ENCODE data around the gene PARD3B.
"Not testable (repeated sequence)": the region's sequence is repeated elsewhere in the genome, so short reads cannot be mapped to it uniquely, and the experiment has no call there.

PARD3B gene

GRCh38 chr2:204557604-204558003 lies 12.3 kb downstream of the PARD3B start:
- TF ChIP-seq CTCF (IDR thresholded peaks at IDR 0.05; ENCODE audit: low read length, missing control alignments): no peak
- no peak for DNase-seq (ENCODE audit: low read depth)
- H3K4me3 ChIP-seq (replicated peaks; ENCODE audit: low read depth, low read length): no peak overlapping the region

GRCh38 chr2:204559358-204559757 lies 14.1 kb downstream of the PARD3B start:
- DNase-seq (ENCODE audit: low read depth); H3K4me3 ChIP-seq (replicated peaks; ENCODE audit: low read depth, low read length): not testable (repeated sequence)

- H3K4me3 ChIP-seq (replicated peaks; ENCODE audit: low read depth, low read length): no peak overlapping the region
- no peak for DNase-seq (ENCODE audit: low read depth)
- no peak for TF ChIP-seq CTCF (IDR thresholded peaks at IDR 0.05; ENCODE audit: low read length, missing control alignments)
These were observed 15.6 kb downstream of the PARD3B start for GRCh38 chr2:204560902-204561301.

- no peak for DNase-seq (ENCODE audit: low read depth)
- H3K4me3 ChIP-seq (replicated peaks; ENCODE audit: low read depth, low read length): no peak overlapping the region
- no peak for TF ChIP-seq CTCF (IDR thresholded peaks at IDR 0.05; ENCODE audit: low read length, missing control alignments)
These were observed 16.5 kb downstream of the PARD3B start for GRCh38 chr2:204561771-204562170.

DNA sequence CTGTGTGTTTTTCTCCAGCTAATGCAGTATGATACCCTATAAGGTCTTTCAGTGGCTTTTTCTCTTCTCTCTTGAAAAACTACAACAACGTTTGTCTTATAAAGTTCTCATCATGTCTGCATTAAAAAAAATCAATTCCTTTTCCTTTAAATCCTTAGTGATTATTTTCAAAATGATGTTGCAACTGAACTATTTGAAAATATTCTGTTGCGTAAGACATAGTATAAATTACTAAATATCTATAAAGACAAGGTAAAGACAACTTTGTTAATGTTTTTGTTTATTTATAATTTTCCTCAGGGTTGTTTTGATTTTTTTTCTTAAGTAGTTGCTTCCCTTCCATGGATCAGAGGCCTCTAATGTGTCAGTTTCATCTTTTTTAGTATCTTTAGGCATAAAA lies 21.2 kb downstream of the PARD3B start:
- no peak overlapping the region for H3K4me3 ChIP-seq (replicated peaks; ENCODE audit: low read depth, low read length)
- no peak for TF ChIP-seq CTCF (IDR thresholded peaks at IDR 0.05; ENCODE audit: low read length, missing control alignments)
- no peak for DNase-seq (ENCODE audit: low read depth)

DNA sequence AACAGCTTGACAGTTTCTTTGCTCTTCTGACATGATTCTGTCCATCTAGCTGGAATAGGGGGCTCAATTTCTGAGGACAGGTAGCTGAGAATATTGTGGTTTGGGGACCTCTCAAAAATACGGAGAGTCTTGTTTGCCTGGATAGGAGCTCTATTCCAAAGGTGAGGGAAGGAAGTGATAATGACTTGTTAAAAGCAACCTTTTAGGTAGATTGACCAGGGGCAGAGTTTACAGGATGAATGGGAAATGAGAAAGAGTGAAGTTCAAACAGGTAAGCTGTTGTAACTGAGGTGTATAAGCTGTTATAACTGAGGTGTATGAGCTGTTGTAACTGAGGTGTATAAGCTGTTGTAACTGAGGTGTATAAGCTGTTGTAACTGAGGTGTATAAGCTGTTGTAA lies 25.1 kb downstream of the PARD3B start:
- H3K4me3 ChIP-seq (replicated peaks; ENCODE audit: low read depth, low read length): no peak overlapping the region
- TF ChIP-seq CTCF (IDR thresholded peaks at IDR 0.05; ENCODE audit: low read length, missing control alignments): no peak
- no peak for DNase-seq (ENCODE audit: low read depth)

DNA sequence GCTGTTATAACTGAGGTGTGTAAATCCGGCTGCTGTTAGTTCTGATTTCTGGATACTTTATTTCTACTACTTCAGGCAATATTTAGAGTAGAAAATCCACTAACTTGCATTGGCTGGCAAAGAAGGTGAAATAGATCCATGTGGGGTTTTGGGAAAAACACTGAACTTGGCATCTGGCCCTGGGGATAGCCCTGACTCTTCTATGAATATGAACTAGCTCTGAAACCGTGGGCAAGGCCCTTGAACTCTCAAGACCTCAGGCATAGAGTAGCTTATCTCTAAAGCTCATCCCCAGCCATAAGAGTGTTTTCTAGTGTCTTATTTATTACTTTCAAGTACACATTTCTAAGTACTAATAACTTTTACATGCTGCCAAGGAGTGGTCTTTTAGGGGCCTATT lies 25.8 kb downstream of the PARD3B start:
- DNase-seq (ENCODE audit: low read depth): no peak
- no peak overlapping the region for H3K4me3 ChIP-seq (replicated peaks; ENCODE audit: low read depth, low read length)
- no peak for TF ChIP-seq CTCF (IDR thresholded peaks at IDR 0.05; ENCODE audit: low read length, missing control alignments)

GRCh38 chr2:204571911-204572310 lies 26.6 kb downstream of the PARD3B start:
- no peak for DNase-seq (ENCODE audit: low read depth)
- H3K4me3 ChIP-seq (replicated peaks; ENCODE audit: low read depth, low read length): no peak overlapping the region
- no peak for TF ChIP-seq CTCF (IDR thresholded peaks at IDR 0.05; ENCODE audit: low read length, missing control alignments)

Measured in fibroblast of pulmonary artery (primary cell).